ENCODE measurements around the gene NOCT. TPM values are rescaled to one million over a fixed set of nuclear protein-coding genes. Genes with fewer than 3 reads are reported as not detected.
A peak's percentile ranks its signal among the peaks of the same experiment; 100 is the strongest.
"Not testable (repeated sequence)": the region's sequence is repeated elsewhere in the genome, so short reads cannot be mapped to it uniquely, and the experiment has no call there.

Gene NOCT
- total RNA-seq, 3 donors from 2014 or later, result 7.9 to 11.6 (median 10.1) TPM

- Histone ChIP-seq H3K9me3 (peaks cover 2% of the 10 kb centered on the region), H3K4me3 (no peak overlapping the region), H3K4me1 (ENCODE audit: low read depth) (no peaks in the 10 kb centered on the region), H3K36me3 (ENCODE audit: low read depth) (no peaks in the 10 kb centered on the region)
- no peak for ATAC-seq
- DNase-seq, result no peak
- TF ChIP-seq CTCF (IDR thresholded peaks at IDR 0.05), result no peak
- intact Hi-C loops (cut with DNase I, micrococcal nuclease), result no loop called here
These were observed 9.8 kb upstream of the NOCT start for GRCh38 chr4:139005774-139006173.

GRCh38 chr4:139007640-139008039 is 7.9 kb upstream of the NOCT start:
- Histone ChIP-seq H3K9me3 (peaks cover 2% of the 10 kb centered on the region), H3K4me3 (no peak overlapping the region), H3K4me1 (ENCODE audit: low read depth) (peaks cover 8% of the 10 kb centered on the region), H3K36me3 (ENCODE audit: low read depth) (no peaks in the 10 kb centered on the region)
- ATAC-seq, result peak; percentile 79
- no peak for DNase-seq
- TF ChIP-seq CTCF (IDR thresholded peaks at IDR 0.05), result no peak
- intact Hi-C loops (cut with DNase I, micrococcal nuclease), result no loop called here

GRCh38 chr4:139008278-139008677 is 7.3 kb upstream of the NOCT start:
- H3K4me1 ChIP-seq (ENCODE audit: low read depth); intact Hi-C loops (cut with DNase I, micrococcal nuclease); H3K9me3 ChIP-seq; H3K4me3 ChIP-seq; ATAC-seq; H3K36me3 ChIP-seq (ENCODE audit: low read depth); DNase-seq: not testable (repeated sequence)

- Histone ChIP-seq H3K4me1 (ENCODE audit: low read depth) (peaks cover 11% of the 10 kb centered on the region), H3K36me3 (ENCODE audit: low read depth) (no peaks in the 10 kb centered on the region), H3K9me3 (peaks cover 2% of the 10 kb centered on the region), H3K4me3 (no peak overlapping the region)
- ATAC-seq (no peak), DNase-seq (no peak)
- TF ChIP-seq CTCF (IDR thresholded peaks at IDR 0.05), result no peak
- intact Hi-C loops (cut with DNase I, micrococcal nuclease), result no loop called here
These were observed 5.9 kb upstream of the NOCT start for GRCh38 chr4:139009702-139010101.

GRCh38 chr4:139011225-139011950 is 4.2 kb upstream of the NOCT start:
- intact Hi-C loops (cut with DNase I, micrococcal nuclease), result no loop called here
- peak; percentile 60 for ATAC-seq
- peak; percentile 67 to 75 (median 70) for DNase-seq
- Histone ChIP-seq H3K9me3 (peaks cover 2% of the 10 kb centered on the region), H3K36me3 (ENCODE audit: low read depth) (no peaks in the 10 kb centered on the region), H3K4me3 (no peak overlapping the region), H3K4me1 (ENCODE audit: low read depth) (peaks cover 18% of the 10 kb centered on the region)
- no peak for TF ChIP-seq CTCF (IDR thresholded peaks at IDR 0.05)

- no peaks in the 10 kb centered on the region for H3K36me3 ChIP-seq (ENCODE audit: low read depth)
- TF ChIP-seq CTCF (IDR thresholded peaks at IDR 0.05), result no peak
- peaks cover 18% of the 10 kb centered on the region for H3K4me1 ChIP-seq (ENCODE audit: low read depth)
- intact Hi-C loops (cut with DNase I, micrococcal nuclease), result no loop called here
- H3K9me3 ChIP-seq, result no peaks in the 10 kb centered on the region
- H3K4me3 ChIP-seq, result no peak overlapping the region
- DNase-seq (peak in 1 of 3 donors; percentile 52), ATAC-seq (peak; percentile 46)
These were observed 961 bp upstream of the NOCT start for GRCh38 chr4:139014371-139015268.
